HG03060 (cell line): ENCODE data around the gene KRT35.
"Not testable (repeated sequence)": the region's sequence is repeated elsewhere in the genome, so short reads cannot be mapped to it uniquely, and the experiment has no call there.

Experiments
- ATAC-seq: cut with Tn5 transposase; IDR thresholded peaks from one replicate; pipeline ENCODE4 v1.9.1; 2021; ENCODE audit warnings: low read depth, moderate number of reproducible peaks; ENCODE audit not compliant: unreplicated experiment

The KRT35 gene

DNA sequence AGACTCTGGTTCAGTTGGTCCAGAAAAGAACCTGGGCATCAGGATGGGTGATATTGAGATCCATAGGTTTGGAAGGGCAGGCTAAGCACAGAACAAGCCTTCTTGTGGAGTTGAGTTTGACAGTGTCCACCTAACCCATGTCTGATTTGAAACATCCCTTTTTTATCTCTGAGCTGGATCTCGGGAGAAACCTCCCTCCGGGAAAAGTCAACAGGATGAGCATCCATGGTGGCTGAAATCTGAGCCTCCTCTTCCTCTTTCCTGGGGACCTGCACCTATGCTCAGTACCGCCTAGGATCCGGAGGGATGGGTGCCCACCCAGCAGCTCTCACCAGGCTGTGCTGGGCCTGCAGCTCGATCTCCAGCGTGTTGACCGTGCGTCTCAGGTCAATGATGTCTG, 17.2 kb downstream of the KRT35 start:
- no peak for ATAC-seq

DNA sequence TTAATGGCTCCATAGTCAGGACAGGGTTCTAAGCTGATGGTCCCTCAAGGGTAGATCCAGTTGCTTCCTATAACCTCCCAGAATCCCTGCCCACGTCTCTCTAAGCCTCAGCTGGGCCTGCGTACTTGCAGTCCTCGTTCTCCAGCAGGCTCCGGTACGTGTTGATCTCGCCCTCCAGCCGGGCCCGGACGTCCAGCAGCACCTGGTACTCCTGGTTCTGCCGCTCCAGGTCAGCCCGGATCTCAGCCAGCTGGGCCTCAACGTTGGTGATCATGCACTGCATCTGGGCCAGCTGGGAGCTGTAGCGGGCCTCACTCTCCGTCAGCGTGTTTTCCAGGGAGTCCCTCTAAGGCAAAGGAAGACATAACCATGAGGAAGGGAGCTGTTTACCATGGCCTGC, 18.2 kb downstream of the KRT35 start:
- no peak for ATAC-seq

DNA sequence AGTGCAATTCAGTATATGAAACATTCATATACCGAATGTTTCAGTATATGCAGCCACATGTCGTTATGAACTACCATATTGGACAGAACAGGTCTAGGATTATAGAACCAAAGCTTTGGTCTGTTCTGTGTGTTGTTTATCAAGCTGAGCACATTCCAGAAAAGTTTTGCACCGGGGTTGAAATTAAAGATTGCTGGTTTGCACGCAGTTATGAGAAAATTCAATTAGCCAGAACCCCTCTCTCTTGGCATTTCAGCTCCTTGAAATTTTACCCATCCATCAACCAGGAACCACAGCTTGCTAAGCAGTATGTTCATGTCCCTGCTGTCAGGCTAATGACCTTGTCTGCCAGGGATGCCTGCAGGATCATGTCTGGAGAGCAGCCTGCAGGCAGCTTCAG, 23.3 kb downstream of the KRT35 start:
- no peak for ATAC-seq

DNA sequence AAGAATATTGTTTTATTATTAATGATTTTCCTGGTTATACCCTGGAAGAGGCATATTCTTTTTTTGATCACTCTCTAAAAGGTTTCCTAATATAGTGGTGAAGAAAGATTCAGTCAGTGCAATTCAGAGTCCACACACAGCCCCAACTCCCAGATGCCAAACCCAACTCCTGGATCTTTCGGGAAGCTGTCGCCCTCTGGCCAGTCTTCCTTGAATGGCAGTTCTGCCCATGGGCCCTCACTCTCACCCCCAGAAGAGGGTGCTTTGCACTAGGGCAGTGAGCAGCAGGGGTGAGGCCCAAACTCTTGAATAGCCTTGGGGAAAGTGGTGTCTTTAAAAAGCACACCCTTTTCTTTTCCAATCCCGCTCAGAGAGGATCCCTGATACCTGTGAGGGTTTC, 24.7 kb downstream of the KRT35 start:
- no peak for ATAC-seq

DNA sequence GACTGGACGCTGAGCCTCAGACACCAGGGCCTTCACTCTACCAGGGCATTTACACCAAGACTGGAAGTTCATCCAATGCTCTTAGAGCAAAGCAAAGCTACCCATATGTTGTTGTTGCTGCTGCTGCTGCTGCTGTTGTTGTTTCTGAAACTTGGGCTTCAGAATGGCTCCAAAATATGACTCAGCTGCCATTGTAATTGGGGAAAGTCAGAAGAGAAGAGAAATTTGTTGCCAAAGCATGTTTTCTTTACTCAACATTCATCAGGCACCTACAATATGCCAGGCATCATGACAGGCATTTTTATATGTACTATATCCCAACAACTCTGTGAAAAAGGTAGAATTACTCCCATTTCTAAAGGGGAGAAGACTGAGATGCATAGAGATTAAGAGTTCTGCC, 25.7 kb downstream of the KRT35 start:
- no peak for ATAC-seq

DNA sequence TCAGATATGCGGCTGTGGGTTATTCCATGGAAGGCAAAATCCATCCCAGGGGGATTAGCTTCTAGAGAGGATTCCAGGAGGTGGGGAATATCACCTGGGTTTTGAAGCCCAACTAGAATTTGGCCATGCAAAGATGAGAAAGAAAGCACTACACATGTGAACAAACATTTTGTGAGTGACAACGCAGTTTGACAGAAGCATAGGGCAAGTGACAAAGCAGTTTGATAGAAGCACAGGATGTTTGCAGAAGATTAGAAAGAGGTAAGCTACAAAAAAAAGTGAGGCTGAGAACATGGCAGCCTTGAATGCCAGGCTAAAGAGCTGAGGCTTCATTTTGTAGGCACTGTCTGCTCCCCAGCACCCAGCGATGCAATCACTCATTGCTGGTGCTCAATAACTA, 27.9 kb downstream of the KRT35 start:
- no peak for ATAC-seq

DNA sequence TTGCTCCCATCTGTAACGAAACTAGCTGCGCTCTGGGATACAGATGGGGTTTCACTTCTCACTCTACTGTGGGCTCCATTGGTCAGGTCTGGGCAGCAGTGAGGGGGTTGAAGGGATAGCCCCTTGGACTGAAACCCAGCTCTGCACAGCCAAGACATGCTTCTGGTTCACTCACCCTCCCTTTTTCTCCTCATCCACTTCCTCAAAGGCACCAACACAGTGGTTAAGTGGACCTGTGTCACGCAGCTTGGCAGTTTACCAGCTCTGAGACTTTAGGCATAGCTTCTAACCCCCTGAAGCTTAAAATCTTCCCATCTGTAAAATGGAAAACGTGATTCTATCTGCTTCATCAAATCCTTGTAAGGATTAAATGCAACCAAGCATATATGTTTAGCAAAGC, 28.7 kb downstream of the KRT35 start:
- ATAC-seq, result no peak

DNA sequence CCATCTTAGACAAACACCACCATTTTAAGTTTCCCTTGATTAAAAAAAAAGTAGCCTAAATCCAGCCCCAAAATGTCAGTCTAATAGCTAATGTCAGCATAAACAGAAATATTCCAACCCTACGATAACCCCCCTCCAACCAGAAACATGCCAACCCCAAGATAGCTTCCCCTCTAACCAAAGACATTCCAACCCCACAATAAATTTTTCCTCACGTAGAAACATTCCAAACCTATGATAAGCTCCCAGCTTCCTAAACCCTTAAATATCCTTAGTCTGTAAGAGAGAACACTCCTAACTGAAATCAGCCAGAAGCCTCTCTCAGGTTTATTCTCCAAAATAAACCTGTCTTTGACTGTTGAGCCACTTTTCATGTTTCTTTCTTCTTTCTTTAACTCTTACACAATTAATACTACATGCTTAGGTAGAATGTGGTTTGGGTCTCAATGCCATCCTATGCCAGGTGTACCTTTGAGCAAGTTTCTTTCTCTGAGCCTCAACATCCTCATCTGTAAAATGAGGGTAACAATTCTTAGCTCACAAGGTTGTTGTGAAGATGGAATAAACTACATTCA, 29.7 kb downstream of the KRT35 start:
- ATAC-seq, result no peak

DNA sequence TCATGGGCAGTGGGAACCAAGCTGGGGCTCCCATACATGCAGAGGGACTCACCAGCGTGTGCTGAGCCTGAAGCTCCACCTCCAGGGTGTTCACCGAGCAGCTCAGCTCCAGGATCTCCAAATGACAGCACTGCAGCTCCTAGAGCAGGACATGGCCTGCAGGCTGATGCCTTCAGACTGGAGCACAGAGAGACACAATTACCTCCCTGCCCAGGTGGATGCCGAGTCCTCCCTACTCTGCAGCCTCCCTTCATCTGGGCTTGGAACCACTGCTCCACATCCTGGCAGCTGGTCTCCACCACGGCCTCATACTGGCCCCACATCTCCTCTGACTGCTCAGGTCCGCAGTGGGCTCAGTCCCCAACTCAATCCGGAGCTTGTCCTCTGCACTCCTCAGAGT, 31.9 kb downstream of the KRT35 start:
- ATAC-seq, result no peak

DNA sequence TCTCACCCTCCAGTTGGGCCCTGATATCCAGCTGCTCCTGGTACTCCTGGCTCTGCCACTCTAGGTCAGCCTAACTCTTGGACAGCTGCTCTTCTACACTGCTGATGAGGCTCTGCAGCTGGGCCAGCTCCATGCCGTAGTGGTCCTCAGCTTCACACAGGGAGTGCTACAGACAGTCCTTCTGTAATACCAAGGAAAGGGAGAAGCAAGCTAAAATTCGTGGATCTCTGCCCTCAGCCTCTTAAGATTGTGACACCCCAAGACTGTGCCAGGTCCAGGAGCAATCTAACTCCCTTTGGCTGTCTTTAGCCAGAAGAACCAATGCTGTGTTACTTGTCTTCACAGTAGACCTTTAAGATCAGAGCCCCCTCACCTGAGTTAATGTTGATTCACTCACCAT, 32.4 kb downstream of the KRT35 start:
- ATAC-seq, result no peak

DNA sequence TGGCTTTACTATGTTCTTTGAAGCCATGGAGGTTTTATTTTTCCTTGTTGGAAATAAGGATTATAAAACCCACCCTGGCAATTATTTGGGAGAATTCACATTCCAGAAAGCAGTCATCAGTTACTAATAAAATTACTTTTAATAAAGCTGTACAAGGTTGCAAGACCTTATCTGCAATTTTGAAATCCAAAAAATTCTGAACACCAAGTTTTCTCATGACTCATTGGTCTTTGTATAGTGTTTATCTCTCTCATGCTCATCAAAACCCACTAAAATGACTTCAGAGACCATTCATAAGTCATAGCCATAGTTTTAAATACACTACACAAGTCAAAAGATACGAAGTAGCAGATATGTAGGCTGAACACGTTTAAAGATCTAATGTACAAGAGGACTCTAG, 34.1 kb downstream of the KRT35 start:
- no peak for ATAC-seq

DNA sequence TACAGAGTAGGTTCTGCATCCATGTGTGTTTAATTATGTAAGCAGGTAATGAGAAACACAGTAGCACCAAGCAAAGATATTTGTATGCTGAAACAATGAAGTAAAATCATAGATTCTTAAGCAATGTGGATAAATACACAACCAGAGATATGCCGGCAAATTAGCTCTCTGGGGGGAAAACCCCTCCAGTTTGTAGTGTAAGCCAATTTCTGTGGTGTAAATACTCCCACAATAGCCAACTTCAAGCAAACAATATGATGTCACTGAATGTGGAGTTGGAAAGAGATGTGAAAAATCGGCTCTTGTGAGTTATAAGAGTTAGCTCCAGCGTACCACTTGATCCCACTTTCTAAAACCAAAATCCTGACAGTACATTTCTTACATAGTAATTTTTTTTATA, 36.3 kb downstream of the KRT35 start:
- ATAC-seq, result no peak

DNA sequence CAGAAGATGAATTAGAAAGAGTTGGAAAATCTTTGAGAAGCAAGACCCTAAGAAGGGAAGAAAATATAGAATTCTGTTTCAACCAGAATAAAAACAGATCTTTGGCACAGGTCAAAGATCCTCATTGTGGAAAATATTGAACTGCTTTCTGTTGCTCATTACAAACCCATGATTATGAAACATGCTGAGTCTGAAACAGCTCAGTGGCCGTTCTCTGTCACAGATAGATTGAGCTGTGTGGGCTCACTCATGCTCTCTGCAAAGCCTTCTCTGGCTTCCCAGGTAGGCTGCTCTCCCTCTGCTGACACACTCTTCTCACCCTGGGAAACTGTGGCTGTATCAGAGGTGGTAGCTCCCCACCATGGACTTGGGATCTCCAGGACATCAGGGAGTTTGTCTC, 36.8 kb downstream of the KRT35 start:
- no peak for ATAC-seq

DNA sequence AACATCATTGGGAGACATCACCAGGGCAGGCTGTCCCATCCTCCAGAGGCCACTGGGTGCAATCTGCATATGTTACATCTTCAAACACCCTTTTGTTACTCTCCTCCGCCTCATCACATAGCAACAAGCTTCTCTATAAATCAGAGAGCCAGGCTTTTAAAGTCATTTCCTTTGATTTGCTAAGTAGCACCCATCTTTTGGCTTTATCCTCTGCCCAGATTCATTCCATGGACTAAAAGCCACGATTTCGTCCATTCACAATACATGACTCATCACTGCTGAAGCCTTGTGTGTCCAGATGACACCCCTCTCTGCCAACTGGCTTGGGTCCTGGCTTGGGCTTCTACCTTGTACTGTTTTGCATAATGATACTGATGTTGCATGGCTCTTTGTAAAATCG, 38.2 kb downstream of the KRT35 start:
- no peak for ATAC-seq

DNA sequence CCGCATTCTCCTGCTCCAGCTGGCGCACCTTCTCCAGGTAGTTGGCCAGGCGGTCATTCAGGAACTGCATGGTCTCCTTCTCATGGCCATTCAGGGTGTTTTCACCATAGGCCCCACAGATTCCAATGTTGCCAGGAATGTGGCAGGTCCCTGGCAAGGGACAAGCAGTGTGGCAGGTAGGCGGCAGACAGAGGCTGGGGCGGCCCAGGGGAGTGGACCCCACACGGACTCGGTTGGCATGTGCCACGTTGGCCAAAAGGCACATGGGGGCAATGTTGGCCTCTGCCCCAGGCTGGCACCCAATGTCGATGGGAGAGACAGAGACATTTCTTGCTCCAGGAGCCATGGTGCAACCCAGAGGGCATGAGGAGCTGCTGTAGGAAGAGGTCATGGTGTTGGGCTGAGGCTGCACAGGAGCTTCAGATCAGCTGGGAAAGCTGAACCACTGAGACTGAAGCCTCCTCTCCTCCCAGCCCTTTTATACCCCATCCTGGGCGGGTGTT, 40.4 kb downstream of the KRT35 start, which contains the start of gene KRT38:
KRT38 (minus strand) TSS at position 453 of the 503 bp plus-strand sequence; CDS start at position 391, 62 bp downstream.
- no peak for ATAC-seq

DNA sequence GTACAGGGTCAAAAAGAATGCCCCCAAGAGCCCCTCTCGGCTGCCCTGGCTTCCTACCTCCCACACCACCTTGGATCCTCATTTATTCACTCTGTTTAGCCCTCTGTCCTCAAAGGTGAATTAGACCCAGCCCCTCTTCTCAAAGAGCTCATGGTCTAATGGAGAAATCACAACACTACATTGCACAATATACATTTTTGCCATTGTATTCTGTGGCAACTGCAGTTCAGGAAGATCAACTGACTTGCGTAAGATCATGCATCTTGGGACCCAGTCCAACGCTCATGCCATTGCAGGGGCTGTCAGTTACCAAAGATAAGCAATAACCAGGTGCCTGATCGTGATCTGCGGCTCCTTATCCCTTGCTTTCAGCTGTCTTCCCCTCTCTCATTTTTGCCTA, 41.6 kb downstream of the KRT35 start:
- no peak for ATAC-seq

DNA sequence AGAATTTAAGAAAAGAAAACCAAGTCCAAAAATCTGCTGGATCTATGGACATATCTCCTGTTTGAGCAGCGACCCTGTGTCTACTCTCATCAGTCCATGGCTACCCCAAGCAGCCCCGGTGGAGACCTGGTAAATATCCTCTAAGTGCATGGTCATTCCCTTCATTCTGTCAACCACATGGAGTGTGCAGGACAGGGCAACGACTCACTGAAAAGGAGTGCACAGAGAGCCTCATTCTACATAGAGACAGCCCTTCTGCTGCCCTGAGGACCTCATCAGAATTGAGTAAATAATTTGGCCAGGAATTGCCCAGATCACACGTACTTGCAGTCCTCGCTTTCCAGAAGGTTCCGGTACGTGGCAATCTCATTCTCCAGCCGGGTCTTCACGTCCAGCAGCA, 43.2 kb downstream of the KRT35 start:
- ATAC-seq, result no peak

DNA sequence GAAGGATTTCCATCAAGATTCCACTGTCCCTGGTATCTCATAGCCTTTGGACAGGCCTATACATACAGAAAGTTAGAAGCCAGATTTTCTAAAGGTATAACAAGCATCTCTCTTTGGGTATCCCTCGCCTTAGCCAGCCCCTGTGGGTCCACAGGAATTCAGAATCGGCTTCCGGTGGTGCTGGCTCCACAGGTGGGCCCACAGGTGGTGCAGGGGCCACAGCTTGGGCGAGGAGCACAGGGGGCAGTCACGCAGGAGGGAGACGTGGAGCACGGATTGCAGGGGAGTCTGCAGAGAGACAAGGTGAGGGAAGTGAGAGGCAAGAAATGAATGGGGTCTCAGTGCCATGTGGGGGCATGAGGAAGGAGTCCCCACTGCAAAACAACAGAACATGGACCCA, 43.7 kb downstream of the KRT35 start:
- ATAC-seq, result no peak

DNA sequence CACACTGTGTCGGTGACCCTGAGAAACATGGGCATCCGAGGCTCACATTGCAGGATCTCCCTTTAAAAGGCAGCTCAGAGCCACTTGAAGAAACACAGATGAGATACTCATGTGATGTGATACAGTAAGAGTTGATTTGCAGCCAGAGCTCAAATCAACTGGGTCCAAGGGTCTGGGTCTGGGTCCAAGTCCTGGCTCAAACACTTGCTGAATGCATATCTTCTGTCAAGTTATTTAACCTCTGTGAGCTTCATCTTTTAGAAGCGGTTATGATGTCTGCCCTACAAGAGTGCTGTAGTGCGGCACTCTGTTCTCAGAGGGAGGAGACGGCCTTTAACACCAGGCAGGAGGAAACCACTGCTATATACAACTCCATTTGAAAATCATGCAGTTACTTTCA, 46.5 kb downstream of the KRT35 start:
- ATAC-seq, result no peak

DNA sequence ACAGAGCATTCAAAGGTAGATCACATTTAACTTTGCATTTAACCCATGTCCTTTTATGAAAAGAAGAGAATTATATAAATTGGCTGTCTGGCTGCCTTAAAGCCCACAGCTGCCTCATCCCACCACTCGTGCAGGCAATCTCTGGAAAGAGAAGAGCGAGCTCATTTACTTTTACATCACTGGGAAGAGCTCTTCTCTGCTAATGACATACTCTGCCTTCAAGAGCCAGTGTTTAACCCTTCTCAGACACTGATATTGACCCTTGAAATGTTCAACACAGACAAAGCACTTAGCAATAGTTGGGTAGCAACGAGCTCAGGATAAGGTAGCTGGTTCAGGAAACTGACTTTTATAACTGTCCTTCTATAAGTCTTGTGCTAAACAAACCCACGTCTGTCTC, 46.9 kb downstream of the KRT35 start:
- no peak for ATAC-seq

DNA sequence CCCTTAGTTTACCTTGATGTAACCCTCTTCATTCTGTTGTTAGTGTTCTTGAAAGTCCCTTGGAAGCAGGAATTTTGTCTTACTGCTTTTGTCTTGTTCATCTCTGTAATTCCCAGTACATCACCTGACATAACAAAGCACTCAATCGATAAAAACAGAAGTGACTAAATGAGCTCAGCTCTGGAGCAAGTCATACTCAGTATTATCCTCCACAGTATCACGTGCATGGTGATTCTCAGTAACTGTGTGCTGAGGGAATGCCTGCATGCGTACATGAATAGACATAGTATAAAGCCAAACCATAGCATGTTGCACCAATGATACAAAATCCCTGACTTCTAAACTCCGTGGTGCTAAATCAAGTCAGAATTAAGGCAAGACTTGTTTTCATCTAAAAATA, 47.4 kb downstream of the KRT35 start:
- ATAC-seq, result no peak

DNA sequence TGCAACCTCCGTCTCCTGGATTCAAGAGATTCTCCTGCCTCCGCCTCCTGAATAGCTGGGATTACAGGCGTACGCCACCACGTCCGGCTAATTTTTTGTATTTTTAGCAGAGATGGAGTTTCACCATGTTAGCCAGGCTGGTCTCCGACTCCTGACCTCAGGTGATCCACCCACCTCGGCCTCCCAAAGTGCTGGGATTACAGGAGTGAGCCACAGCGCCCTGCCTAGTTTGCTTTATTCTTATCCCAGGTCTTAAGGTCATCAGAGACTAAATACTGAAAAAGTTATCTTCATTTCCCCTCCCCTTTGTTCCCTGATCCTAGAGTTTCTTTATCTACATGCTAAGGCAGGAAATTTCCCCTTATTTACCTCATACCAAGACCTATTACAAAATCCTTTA, 50.6 kb downstream of the KRT35 start:
- not testable (repeated sequence) for ATAC-seq

DNA sequence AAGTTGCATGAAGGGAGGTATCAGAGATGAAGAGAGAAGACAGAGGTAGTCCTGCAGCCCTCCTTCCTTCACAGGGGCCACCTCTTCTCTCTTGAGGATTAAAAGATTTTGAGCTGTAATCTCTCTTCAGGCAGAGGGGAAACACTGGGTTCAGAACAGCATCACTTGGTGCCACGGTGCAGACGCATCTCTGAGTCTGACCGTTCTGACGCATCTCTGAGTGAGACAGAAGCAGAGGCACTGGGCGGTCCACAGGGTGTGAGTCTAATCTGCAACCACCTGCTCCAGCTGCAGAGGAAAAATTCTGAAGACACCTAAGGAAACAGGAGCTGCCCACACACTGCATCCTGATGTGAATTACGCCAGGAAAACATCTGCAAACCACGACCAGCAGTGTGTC, 51.3 kb downstream of the KRT35 start:
- no peak for ATAC-seq
